NCI-H1105 treated with DMSO at 0.1 percent for 48 hours (cell line): ENCODE results near the gene OSBPL3.

Source experiments
- DNase-seq: peaks from one replicate; lab custom pipeline; 2025; lab: John Stamatoyannopoulos, UW

OSBPL3 gene

GRCh38 chr7:24951441-24951980, 28.5 kb downstream of the OSBPL3 start:
- DNase-seq: no peak

- no peak for DNase-seq
Measured at GRCh38 chr7:24949884-24950283, 30.1 kb downstream of the OSBPL3 start.

- DNase-seq: no peak
Measured at GRCh38 chr7:24948739-24949138, 31.2 kb downstream of the OSBPL3 start.

- no peak for DNase-seq
Measured at GRCh38 chr7:24946467-24946866, 33.5 kb downstream of the OSBPL3 start.

GRCh38 chr7:24945899-24946298, 34.1 kb downstream of the OSBPL3 start:
- DNase-seq: no peak

GRCh38 chr7:24943096-24943948, 36.7 kb downstream of the OSBPL3 start:
- DNase-seq: no peak

GRCh38 chr7:24942226-24942625, 37.8 kb downstream of the OSBPL3 start:
- DNase-seq: no peak

- no peak for DNase-seq
Measured at GRCh38 chr7:24939416-24939815, 40.6 kb downstream of the OSBPL3 start.

GRCh38 chr7:24936121-24936824, 43.7 kb downstream of the OSBPL3 start:
- DNase-seq: no peak

GRCh38 chr7:24933298-24933697, 46.7 kb downstream of the OSBPL3 start:
- DNase-seq: no peak

GRCh38 chr7:24932815-24933214, 47.2 kb downstream of the OSBPL3 start:
- DNase-seq: no peak

GRCh38 chr7:24932389-24932788, 47.6 kb downstream of the OSBPL3 start:
- no peak for DNase-seq

GRCh38 chr7:24931844-24932243, 48.1 kb downstream of the OSBPL3 start:
- DNase-seq: no peak

- no peak for DNase-seq
Measured at GRCh38 chr7:24930856-24931255, 49.1 kb downstream of the OSBPL3 start.

- DNase-seq: no peak
Measured at GRCh38 chr7:24926623-24927524, 53.1 kb downstream of the OSBPL3 start.

GRCh38 chr7:24924375-24924774, 55.6 kb downstream of the OSBPL3 start:
- DNase-seq: no peak

- DNase-seq: no peak
Measured at GRCh38 chr7:24923172-24923865, 56.7 kb downstream of the OSBPL3 start.

GRCh38 chr7:24922099-24922773, 57.7 kb downstream of the OSBPL3 start:
- no peak for DNase-seq

GRCh38 chr7:24921362-24921679, 58.7 kb downstream of the OSBPL3 start:
- DNase-seq: no peak

GRCh38 chr7:24920451-24921361, 59.3 kb downstream of the OSBPL3 start:
- DNase-seq: no peak
